ENCODE data around the gene ADARB1.

GRCh38 chr21:45241357-45241756 is 167.0 kb downstream of the ADARB1 start:
- no peak for TF ChIP-seq CTCF (IDR thresholded peaks at IDR 0.05; ENCODE audit: poor library complexity)
- no peak for TF ChIP-seq EZH2 (IDR thresholded peaks at IDR 0.05; ENCODE audit: borderline replicate concordance)
